HG03159 (cell line): ENCODE measurements around the gene CDC42BPG.

Source experiments
- ATAC-seq: cut with Tn5 transposase; IDR thresholded peaks from one replicate; pipeline ENCODE4 v1.9.1; 2021; ENCODE audit warnings: mild to moderate bottlenecking, moderate library complexity; ENCODE audit not compliant: unreplicated experiment

The CDC42BPG gene, protein sequence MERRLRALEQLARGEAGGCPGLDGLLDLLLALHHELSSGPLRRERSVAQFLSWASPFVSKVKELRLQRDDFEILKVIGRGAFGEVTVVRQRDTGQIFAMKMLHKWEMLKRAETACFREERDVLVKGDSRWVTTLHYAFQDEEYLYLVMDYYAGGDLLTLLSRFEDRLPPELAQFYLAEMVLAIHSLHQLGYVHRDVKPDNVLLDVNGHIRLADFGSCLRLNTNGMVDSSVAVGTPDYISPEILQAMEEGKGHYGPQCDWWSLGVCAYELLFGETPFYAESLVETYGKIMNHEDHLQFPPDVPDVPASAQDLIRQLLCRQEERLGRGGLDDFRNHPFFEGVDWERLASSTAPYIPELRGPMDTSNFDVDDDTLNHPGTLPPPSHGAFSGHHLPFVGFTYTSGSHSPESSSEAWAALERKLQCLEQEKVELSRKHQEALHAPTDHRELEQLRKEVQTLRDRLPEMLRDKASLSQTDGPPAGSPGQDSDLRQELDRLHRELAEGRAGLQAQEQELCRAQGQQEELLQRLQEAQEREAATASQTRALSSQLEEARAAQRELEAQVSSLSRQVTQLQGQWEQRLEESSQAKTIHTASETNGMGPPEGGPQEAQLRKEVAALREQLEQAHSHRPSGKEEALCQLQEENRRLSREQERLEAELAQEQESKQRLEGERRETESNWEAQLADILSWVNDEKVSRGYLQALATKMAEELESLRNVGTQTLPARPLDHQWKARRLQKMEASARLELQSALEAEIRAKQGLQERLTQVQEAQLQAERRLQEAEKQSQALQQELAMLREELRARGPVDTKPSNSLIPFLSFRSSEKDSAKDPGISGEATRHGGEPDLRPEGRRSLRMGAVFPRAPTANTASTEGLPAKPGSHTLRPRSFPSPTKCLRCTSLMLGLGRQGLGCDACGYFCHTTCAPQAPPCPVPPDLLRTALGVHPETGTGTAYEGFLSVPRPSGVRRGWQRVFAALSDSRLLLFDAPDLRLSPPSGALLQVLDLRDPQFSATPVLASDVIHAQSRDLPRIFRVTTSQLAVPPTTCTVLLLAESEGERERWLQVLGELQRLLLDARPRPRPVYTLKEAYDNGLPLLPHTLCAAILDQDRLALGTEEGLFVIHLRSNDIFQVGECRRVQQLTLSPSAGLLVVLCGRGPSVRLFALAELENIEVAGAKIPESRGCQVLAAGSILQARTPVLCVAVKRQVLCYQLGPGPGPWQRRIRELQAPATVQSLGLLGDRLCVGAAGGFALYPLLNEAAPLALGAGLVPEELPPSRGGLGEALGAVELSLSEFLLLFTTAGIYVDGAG (N-terminal part only)

DNA sequence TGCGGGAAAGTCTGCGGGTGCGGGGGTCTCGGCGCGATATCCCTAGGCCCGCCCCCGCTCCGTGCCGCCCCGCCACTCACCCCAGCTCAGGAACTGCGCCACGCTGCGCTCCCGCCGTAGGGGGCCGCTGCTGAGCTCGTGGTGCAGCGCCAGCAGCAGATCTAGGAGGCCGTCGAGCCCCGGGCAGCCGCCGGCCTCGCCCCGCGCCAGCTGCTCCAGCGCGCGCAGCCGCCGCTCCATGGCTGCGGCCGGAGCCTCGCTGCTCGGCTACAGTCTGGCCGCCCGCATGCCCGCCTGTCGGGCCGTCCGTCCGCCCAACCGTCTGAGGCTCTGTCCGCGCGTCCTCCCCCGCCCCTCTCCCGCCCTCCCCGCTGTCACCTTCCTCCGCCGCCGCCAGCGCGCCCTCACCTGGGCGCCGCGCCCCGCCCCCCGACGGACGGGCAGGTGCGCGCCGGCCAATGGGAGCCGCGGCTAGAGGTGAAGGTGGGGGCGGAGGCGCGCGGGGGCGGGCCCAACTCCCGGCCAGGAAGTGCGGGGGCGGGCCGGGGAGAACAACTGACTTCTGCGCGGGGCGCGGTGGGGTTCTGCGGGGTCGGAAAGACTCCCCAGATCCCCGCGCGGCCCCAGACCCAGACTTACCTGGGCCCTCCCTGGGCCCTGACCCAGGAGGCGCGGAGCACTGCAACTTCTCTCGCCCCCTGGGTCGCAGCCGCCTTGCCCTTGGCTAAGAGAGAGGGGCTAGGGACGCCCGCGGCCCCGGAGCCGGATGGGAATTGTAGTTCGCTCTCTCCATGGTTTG lies at the start of gene CDC42BPG:
Gene CDC42BPG, minus strand, starts transcription at position 324 of the 799 bp plus-strand sequence. Its CDS starts 84 bp downstream, at position 240.
- ATAC-seq = no peak

DNA sequence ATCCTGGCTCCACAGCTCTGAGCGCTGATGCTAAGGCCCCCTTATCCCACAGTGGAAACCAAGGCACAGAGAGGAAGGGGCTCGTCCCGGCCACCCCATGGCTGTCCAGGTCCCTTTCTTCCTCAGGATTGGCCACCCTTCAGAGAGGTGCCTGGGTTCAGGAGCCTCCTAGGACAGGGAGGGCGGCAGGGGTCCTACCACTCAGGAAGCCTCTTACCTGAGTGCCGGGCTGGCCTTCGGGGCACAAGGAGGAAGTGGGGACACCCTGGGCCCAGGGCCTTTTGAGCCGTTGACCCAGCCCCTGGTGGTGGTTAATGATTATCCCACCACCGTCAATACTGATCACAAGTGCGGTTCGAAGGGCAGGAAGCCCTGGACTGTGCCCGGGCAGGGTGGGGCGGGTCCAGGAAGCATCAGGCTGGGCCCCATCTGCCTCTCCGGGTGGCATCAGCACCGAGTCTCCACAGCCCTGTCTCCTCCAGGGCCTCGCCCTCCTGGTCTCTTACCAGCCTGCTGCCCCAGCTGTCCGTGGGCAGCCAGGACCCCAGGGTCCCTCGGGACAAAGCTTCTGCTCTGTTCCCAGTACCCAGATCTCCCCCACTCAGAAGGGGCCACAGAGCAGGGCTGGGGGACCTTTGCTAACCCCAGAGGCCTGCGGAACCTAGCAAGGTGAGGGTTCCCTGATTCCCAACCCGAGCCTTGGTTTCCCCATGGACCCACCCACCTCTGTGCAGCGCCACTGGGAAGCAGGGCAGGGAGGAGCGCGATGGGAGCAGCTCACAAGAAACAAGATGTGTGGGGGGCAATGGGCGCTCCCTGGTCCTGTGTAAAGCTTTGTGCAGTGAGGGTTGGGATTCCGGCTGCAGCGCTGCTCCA lies 49.0 kb upstream of the CDC42BPG start:
- ATAC-seq = no peak

DNA sequence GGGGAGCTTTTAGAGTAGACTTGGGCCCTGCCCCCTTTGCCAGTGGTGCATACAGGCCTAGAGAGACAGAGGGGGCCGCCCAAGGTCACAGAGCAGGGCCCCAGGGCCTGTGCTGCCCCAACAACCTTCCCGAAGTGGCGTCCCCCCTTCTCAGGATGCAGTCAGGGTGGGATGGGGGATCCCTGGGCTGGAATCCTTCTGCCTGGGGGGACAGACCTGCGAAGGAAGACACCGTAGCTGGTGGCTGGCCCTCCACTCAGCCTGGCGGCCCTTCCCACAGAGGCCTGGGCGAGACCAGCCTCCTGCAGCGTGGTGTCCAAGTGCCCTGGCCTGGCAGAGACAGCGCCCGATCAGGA lies 48.4 kb upstream of the CDC42BPG start:
- ATAC-seq = no peak

DNA sequence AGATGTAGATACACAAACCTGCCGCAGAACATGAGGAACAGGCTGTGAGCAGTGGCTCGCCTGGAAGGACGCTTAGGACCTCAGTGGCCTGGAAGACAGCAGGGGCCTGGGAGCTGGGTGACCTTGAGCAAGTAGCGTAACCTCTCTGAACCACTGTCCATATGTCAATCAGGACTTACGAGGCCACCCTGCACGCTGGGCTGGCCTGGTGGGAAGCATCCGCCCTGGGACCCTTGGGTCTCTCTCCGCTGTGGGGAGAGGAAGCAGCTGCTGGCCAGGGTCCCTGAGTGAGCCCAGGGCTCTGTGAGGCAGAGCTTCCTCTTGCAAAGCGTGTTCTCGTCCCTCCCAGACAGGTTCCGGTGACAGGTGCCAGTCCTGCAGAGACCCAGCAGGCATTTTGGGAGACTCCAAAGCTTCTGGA lies 48.0 kb upstream of the CDC42BPG start:
- ATAC-seq = no peak

DNA sequence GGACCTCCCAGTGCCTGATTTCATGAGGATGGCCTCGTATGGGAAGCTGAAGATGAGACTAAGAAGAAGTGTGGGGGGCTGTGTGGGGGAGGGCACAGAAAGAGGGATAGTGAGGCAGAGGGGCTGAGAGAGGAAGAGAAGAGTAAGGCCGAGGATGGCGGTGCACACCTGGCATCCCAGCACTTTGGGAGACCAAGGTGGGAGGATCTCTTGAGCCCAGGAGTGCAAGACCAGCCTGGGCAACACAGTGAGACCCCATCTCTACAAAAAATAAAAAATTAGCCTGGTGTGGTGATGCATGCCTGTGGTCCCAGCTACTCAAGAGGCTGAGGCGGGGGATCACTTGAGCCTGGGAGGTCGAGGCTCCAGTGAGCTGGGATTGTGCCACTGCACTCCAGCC lies 47.4 kb upstream of the CDC42BPG start:
- no peak for ATAC-seq

DNA sequence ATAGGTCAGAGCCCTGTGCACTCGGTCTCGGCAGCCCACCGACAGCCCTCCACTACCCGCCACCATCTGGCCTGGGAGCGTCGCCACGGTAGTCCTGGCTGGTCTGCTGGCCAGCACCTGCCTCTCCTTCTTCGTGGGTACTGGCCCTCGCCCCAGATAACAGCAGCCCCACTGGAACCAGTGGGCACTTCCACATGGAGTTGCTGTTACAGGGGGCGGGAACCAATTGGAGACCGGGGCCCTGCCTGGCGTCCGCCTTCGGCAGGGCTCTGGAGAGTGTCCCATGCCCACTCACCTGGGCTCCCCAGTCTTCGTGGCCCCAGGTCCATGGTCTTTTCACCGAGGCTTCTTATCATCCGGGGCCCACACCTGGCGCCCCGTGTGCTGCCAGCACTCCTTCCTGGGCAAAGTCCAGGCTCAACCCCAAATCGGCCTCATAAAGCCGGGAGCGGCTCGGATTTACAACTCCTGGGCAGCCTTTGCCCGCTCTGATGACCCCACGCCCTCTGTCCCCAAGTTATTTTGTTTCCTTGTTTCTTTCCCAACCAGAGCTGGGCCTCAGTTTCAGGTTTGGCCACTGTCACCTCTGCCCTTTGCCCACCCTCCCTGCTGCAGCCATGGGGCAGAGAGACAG lies 46.9 kb upstream of the CDC42BPG start:
- no peak for ATAC-seq

DNA sequence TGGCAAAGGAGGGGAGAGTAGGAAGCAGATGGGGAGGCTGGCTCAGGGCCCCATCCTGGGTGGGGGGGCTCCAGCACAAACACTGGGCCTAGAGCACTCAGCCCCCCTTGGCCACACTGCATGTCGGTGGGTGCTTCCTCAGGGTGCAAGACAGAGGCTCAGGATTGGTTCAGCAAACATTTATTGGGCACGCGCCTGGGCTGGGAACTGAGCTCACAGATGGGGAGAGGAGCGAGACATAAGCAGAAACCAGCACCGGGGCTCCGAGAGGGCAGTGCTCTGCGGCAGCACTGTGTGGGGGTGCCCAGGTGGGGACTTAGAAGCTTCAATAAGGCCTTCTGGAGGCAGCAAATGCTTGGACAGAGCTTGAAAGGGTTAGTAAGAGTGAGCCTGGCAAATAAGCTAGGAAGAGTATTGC lies 46.1 kb upstream of the CDC42BPG start:
- ATAC-seq = no peak

DNA sequence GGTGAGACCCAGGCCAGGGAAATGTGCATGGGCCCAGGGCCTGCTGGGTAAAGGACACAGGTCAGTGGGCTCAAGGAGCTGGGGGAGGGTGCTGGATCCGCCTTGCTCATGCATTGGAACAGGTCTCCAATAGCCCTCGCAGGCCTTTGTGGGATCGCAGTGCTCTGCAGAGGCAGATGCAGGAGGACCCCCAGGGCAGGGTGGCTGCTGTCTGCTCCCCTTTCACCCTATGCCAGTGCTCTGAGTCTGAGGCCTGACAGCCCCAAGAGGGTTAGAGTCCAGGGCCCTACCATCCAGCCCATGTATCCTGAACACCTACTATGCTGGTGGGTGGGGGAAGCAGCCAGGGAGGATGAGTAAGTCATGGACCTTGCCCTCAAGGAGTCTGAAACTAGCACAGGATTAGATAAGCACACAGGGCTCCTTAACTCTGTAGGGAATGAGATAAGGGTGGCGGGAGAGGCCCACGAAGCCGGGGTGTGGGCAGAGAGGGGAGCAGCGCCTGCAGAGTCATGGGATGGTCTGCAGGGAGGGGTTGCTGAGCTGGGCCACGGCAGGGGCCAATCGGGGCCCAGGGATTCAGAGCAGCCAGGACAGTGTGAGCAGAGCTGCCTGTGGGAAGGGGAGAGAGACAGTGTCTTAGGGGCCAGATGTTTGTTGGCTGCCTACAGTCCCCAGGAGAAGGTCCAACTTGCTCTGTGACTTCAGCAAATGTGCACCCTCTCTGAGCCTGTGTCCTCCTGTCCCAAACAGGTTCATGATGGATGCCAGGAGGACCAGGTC lies 44.5 kb upstream of the CDC42BPG start:
- ATAC-seq = no peak

DNA sequence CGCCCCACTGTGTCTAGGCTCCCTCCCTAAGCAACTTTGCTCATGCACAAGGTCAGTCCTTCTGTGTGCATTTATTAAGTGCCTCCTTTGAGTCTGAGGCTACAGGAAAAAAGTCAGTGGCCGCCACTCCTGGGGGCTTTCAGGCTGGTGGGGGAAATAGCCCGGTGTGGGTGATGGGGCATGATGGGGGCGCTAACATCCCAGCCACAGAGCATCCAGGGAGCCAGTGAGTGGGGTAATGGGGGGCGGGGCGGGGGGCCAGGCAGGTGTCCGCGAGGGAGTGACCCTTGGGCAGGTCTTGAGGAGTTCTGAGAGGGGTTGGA lies 43.9 kb upstream of the CDC42BPG start:
- no peak for ATAC-seq

DNA sequence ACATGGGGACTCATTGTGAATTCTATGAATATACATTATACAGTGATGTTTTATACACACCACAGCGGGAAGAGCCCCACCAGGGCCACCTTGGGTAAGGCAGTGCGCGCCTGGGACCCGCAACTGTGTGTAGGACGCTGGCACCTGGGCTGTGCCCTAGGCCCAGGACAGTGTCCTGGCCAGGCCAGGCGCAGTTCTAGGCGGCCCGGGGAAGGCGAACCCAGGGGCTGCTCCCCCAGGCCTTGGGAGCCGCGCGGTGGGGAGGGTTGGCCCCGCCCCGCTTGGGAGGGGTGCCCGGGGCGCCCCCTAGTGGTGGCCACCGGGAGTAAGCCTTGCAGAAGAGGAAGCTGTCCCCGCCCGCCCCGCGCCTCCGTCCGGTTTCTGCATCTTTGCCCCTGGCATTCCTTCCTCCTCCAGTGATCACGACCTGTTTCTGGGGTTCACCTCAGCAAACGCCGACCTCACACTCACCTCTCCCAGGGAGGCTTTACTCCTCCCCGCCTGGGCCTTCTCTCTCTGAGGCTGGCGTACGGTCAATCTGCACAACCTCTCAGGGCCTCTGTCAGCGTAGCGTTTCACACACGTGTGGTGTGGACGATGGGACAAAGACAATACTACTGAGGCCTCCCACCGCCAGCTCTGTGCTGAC lies 43.4 kb upstream of the CDC42BPG start:
- peak; percentile 64 for ATAC-seq

DNA sequence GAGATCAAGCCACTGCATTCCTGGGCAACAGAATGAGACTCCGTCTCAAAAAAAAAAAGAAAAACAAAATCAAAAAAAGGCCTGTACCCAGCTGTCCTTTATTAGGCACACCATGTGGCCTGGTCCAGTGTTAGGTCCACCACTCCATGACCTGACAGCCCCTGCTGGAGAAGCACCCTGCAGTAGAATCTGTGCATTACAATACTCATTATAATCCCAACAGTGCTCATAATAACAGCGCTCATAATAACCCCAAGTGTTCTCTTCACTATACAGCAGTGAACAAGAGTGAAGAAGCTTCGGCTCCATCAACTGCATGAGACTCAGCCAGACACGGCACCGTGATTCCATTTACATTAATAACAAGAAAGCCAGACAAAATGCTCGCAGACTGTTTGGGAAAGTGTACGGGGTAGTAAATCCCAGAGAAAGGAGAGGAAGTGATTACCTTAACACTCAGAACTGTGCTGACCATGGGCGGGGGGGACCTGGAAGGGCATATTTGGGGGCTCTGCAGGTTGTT lies 42.8 kb upstream of the CDC42BPG start:
- no peak for ATAC-seq

DNA sequence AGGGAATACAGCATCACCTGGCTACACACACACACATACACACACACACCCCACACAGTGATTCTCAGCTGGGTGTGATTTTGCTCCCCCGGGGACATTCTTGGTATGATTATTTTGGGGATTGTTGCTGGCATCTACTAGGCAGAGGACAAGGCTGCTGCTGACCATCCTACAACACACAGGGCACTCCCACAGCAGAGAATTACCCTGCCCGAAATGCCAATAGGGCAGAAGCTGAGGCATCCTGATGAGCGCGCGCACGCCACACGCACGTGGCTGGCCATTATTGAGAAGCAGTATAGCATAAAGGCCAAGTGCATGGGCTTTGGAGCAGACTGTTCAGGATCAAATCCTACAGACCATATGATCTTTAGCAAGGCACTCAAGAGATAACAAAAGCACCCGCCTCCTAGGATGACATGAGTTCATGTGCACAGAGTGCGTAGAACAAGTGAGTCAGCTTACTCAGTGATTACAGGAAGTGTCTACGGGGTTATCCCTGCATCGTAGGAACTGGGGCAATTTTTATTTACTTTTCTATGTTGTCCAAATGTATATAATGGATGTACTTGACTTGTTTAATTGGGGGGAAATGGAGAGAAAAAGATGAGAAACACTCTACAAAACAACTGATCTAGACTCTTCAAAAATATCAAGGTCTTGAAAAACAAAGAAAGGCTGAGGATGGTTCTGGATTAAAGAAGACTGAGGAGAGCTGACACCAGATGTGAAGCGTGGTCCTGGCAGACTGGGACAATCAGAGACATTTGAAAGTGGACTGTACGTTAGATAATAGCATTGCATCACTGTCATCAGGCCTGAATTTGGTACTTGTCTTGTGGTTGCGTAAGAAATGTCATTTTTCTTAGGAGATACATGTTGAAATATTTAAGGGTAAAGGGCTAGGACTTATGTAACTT lies 41.2 kb upstream of the CDC42BPG start:
- ATAC-seq = no peak

DNA sequence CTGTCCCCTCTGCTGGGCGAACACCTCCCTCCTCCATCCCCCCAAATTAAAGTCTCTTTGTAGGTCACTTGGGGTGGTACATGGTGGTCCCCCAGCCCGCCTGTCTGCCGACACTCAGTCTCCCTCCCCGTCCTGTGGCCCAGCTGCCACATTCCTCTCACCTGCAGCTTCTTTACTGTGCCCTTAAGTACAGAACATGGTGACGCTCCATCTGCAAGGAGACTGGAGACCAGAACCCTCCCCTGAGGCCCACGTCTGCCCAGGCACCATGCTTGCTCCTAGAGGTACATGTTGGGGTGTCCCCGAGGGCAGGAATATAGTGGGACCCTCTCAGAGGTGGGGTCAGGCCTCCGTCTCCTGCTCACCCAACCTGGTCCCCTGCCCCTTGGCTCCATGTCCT lies 39.6 kb upstream of the CDC42BPG start:
- ATAC-seq = no peak

DNA sequence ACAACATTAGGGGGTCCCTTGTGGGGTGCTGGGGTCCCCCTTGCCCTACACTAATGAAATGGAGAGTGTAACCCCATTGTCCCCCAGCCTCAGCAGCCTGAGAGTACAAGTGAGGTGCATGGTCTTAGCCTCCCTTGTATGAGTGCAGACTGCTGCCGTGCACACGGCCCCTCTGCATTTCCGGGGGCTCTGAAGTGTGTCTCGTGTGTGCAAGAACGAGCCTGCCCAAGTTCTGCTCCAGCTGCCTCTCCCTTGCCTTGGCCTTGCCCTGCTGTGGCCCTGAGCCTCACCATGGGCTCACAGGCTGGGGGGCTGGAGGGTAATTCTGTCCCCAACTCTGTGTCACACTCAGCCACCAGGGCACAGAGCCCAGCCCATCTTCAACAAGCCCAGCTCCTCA lies 39.1 kb upstream of the CDC42BPG start:
- no peak for ATAC-seq

DNA sequence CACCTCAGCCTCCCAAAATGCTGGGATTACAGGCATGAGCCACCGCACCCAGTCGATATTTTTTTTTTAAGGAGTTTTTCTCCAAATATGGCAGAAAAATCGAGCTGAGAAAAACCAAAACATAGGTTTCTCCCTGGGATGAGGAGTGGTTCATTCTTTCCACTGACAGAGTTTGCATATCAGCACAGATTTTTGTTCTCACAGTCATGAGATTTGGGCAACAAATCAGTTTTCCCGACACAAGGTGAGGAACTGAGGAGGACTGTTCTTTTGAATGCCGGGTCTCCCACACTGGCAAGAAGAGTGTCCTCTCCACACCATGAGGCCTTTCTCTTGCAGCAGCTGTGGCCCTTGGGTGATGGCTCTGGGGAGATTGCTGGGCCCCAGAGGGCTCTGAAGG lies 37.8 kb upstream of the CDC42BPG start:
- no peak for ATAC-seq

DNA sequence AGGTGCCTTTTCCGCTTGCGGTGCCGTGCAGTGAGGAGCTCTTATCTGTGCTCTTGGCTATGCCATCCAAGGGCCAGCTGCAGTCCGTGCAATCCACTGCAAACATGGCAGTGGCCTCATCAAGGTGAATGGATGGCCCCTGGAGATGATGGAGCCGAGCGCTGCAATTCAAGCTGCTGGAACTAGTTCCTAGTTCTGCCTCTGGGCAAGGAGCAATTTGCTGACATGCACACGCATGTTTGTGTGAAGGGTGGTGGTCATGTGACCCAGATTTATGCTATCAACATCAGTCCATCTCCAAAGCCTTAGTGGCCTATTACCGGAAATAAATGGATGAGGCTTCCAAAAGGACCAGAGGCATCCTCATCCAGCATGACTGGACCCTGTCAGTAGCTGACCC lies 37.0 kb upstream of the CDC42BPG start:
- no peak for ATAC-seq
